ENCODE results near the gene GET4.

DNA sequence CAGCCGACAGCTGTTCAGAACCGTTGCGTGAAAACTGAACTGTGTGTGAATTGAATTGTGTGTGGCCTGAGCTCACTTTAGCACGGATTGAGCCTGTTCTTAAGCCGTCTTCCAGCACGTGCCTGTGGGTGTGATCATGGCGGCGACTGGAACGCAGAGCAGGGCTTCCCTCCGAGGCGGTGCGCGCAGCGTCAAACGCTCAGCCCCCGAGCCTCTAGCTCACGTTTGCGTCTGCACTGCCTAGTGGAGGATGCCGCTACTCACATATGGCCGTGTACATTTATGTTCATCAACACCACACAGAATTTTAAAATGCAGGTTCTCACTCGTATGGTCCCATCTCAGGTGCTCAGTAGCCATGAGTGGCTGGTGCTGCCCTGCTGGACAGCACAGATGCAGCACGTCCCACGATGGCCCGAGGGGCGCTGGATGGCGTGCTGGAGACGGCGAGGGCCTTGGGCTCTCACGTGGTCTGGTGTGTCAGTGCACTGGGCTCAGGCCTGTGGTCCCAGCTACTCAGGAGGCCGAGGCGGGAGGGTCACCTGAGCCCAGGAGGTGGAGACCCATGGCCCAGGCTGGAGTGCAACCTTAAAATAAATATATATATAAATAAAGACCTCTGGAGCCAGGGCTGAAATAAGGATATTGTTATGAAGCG lies 22.1 kb upstream of the GET4 start:
- no peak for TF ChIP-seq POLR2A (IDR thresholded peaks at IDR 0.05)
- TF ChIP-seq, protein P1, sequence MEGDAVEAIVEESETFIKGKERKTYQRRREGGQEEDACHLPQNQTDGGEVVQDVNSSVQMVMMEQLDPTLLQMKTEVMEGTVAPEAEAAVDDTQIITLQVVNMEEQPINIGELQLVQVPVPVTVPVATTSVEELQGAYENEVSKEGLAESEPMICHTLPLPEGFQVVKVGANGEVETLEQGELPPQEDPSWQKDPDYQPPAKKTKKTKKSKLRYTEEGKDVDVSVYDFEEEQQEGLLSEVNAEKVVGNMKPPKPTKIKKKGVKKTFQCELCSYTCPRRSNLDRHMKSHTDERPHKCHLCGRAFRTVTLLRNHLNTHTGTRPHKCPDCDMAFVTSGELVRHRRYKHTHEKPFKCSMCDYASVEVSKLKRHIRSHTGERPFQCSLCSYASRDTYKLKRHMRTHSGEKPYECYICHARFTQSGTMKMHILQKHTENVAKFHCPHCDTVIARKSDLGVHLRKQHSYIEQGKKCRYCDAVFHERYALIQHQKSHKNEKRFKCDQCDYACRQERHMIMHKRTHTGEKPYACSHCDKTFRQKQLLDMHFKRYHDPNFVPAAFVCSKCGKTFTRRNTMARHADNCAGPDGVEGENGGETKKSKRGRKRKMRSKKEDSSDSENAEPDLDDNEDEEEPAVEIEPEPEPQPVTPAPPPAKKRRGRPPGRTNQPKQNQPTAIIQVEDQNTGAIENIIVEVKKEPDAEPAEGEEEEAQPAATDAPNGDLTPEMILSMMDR (IDR thresholded peaks at IDR 0.05): no peak
